Measurements from ENCODE around the gene TAPT1. TPM values are rescaled to one million over a fixed set of nuclear protein-coding genes. Genes with fewer than 3 reads are reported as not detected.

Gene TAPT1
- total RNA-seq, 5 donors from 2014 or later (not counting 1 experiment from before 2014, with no cell fraction given), result 41.1 to 77.9 (median 50.3) TPM

- H3K4me3 ChIP-seq (ENCODE audit: control insufficient read depth in 1 of 2, extremely low read depth in 1 of 2, low read length in 1 of 2), result no peak overlapping the region
- Mint-ChIP-seq H3K27me3 (no peaks in the 10 kb centered on the region), H3K36me3 (peaks cover 24% of the 10 kb centered on the region), H3K27ac (no peak overlapping the region), H3K4me3 (no peak overlapping the region), H3K9me3 (no peaks in the 10 kb centered on the region), H3K4me1 (peaks cover 0 to 2% (median 0%) of the 10 kb centered on the region in 3 donors)
- ATAC-seq (replicated peaks in 1 of 4), result no peak
- no peaks in the 10 kb centered on the region for H3K36me3 ChIP-seq (ENCODE audit: control insufficient read depth in 2 of 2, extremely low read depth in 1 of 2, insufficient read depth in 1 of 2, low read length in 1 of 2)
- POLR2A ChIA-PET, result no interaction called here
- H3K27me3 ChIP-seq (replicated peaks in 1 of 2; ENCODE audit: control insufficient read depth in 2 of 2, extremely low read depth in 1 of 2, insufficient read depth in 2 of 2, low read length in 1 of 2), result no peaks in the 10 kb centered on the region
- no peaks in the 10 kb centered on the region for H3K4me1 ChIP-seq (ENCODE audit: control insufficient read depth in 1 of 2, extremely low read depth in 1 of 2, insufficient read depth in 2 of 2, low read length in 2 of 2)
- 100% methylated on average over 1 of the region's 3 CpGs for WGBS (ENCODE audit: insufficient coverage)
- no peak overlapping the region for H3K27ac ChIP-seq (ENCODE audit: low read length)
- DNase-seq, result no peak
- CTCF ChIA-PET, result interaction anchor here in 1 of 2 donors (0.6 kb wide), 1 partner anchor 109 kb away, joined by 3 read pairs; no protein-coding TSS in a partner anchor
- no peaks in the 10 kb centered on the region for H3K9me3 ChIP-seq
These were observed 12.8 kb upstream of the TAPT1 start for GRCh38 chr4:16239086-16239485.

GRCh38 chr4:16238327-16238726 is 12.1 kb upstream of the TAPT1 start:
- Histone ChIP-seq H3K36me3 (ENCODE audit: control insufficient read depth in 2 of 2, extremely low read depth in 1 of 2, insufficient read depth in 1 of 2, low read length in 1 of 2) (no peaks in the 10 kb centered on the region), H3K27me3 (replicated peaks in 1 of 2; ENCODE audit: control insufficient read depth in 2 of 2, extremely low read depth in 1 of 2, insufficient read depth in 2 of 2, low read length in 1 of 2) (no peaks in the 10 kb centered on the region), H3K4me3 (ENCODE audit: control insufficient read depth in 1 of 2, extremely low read depth in 1 of 2, low read length in 1 of 2) (no peak overlapping the region), H3K9me3 (no peaks in the 10 kb centered on the region), H3K27ac (ENCODE audit: low read length) (no peak overlapping the region), H3K4me1 (ENCODE audit: control insufficient read depth in 1 of 2, extremely low read depth in 1 of 2, insufficient read depth in 2 of 2, low read length in 2 of 2) (no peaks in the 10 kb centered on the region)
- POLR2A ChIA-PET, result no interaction called here
- Mint-ChIP-seq H3K4me3 (no peak overlapping the region), H3K36me3 (peaks cover 18% of the 10 kb centered on the region), H3K9me3 (no peaks in the 10 kb centered on the region), H3K4me1 (peaks cover 0 to 2% (median 0%) of the 10 kb centered on the region in 3 donors), H3K27me3 (no peaks in the 10 kb centered on the region), H3K27ac (no peak overlapping the region)
- CTCF ChIA-PET, result interaction anchor here in 1 of 2 donors (0.5 kb wide), 1 partner anchor 169 kb away, joined by 5 read pairs; no protein-coding TSS in a partner anchor
- DNase-seq (peak in 3 of 35 experiments; percentile 0 to 14 (median 13)), ATAC-seq (replicated peaks in 1 of 4) (no peak)
- 48% methylated on average over 2 of the region's 3 CpGs for WGBS (ENCODE audit: insufficient coverage)

- CTCF ChIA-PET, result no interaction called here
- POLR2A ChIA-PET, result no interaction called here
- no peak overlapping the region for H3K4me3 ChIP-seq (ENCODE audit: control insufficient read depth in 1 of 2, extremely low read depth in 1 of 2, low read length in 1 of 2)
These were observed 11.4 kb upstream of the TAPT1 start for GRCh38 chr4:16237715-16238114.

GRCh38 chr4:16236402-16237023 is 10.2 kb upstream of the TAPT1 start:
- Histone ChIP-seq H3K4me3 (ENCODE audit: control insufficient read depth in 1 of 2, extremely low read depth in 1 of 2, low read length in 1 of 2) (no peak overlapping the region), H3K4me1 (ENCODE audit: control insufficient read depth in 1 of 2, extremely low read depth in 1 of 2, insufficient read depth in 2 of 2, low read length in 2 of 2) (no peaks in the 10 kb centered on the region), H3K27ac (ENCODE audit: low read length) (no peak overlapping the region), H3K36me3 (ENCODE audit: control insufficient read depth in 2 of 2, extremely low read depth in 1 of 2, insufficient read depth in 1 of 2, low read length in 1 of 2) (no peaks in the 10 kb centered on the region), H3K9me3 (no peaks in the 10 kb centered on the region), H3K27me3 (replicated peaks in 1 of 2; ENCODE audit: control insufficient read depth in 2 of 2, extremely low read depth in 1 of 2, insufficient read depth in 2 of 2, low read length in 1 of 2) (no peaks in the 10 kb centered on the region)
- H3K4me1 Mint-ChIP-seq, result peaks cover 10 to 12% (median 11%) of the 10 kb centered on the region in 3 donors
- H3K27me3 Mint-ChIP-seq, result no peaks in the 10 kb centered on the region
- H3K36me3 Mint-ChIP-seq, result peaks cover 9% of the 10 kb centered on the region
- H3K4me3 Mint-ChIP-seq, result no peak overlapping the region
- CTCF ChIA-PET, result interaction anchor here in 1 of 2 donors (0.9 to 1.5 kb wide), 2 partner anchors 29 to 31 kb away, joined by 3 read pairs; no protein-coding TSS in a partner anchor
- POLR2A ChIA-PET, result no interaction called here
- ATAC-seq (replicated peaks in 1 of 4) (no peak), DNase-seq (no peak)
- WGBS (ENCODE audit: insufficient coverage), result 94% methylated on average over 4 of the region's 5 CpGs
- no peaks in the 10 kb centered on the region for H3K9me3 Mint-ChIP-seq
- no peak overlapping the region for H3K27ac Mint-ChIP-seq

More at GRCh38 chr4:16237715-16238114, 11.4 kb upstream of the TAPT1 start:
- H3K27me3 ChIP-seq (replicated peaks in 1 of 2; ENCODE audit: control insufficient read depth in 2 of 2, extremely low read depth in 1 of 2, insufficient read depth in 2 of 2, low read length in 1 of 2), result no peaks in the 10 kb centered on the region
- H3K9me3 ChIP-seq, result no peaks in the 10 kb centered on the region
- Mint-ChIP-seq H3K4me3 (no peak overlapping the region), H3K36me3 (peaks cover 13% of the 10 kb centered on the region), H3K27me3 (no peaks in the 10 kb centered on the region), H3K9me3 (no peaks in the 10 kb centered on the region), H3K4me1 (peaks cover 0 to 2% (median under 1%) of the 10 kb centered on the region in 3 donors), H3K27ac (no peak overlapping the region)
- H3K36me3 ChIP-seq (ENCODE audit: control insufficient read depth in 2 of 2, extremely low read depth in 1 of 2, insufficient read depth in 1 of 2, low read length in 1 of 2), result no peaks in the 10 kb centered on the region
- no peaks in the 10 kb centered on the region for H3K4me1 ChIP-seq (ENCODE audit: control insufficient read depth in 1 of 2, extremely low read depth in 1 of 2, insufficient read depth in 2 of 2, low read length in 2 of 2)
- WGBS (ENCODE audit: insufficient coverage), result 94% methylated on average over 6 of the region's 7 CpGs
- no peak overlapping the region for H3K27ac ChIP-seq (ENCODE audit: low read length)
- peak in 1 of 35 experiments; percentile 20 for DNase-seq
- no peak for ATAC-seq (replicated peaks in 1 of 4)

- Mint-ChIP-seq H3K36me3 (peaks cover 6% of the 10 kb centered on the region), H3K4me3 (no peak overlapping the region), H3K9me3 (no peaks in the 10 kb centered on the region), H3K27ac (no peak overlapping the region), H3K4me1 (peaks cover 14 to 20% (median 17%) of the 10 kb centered on the region in 3 donors), H3K27me3 (no peaks in the 10 kb centered on the region)
- H3K4me1 ChIP-seq (ENCODE audit: control insufficient read depth in 1 of 2, extremely low read depth in 1 of 2, insufficient read depth in 2 of 2, low read length in 2 of 2), result no peaks in the 10 kb centered on the region
- no peak overlapping the region for H3K4me3 ChIP-seq (ENCODE audit: control insufficient read depth in 1 of 2, extremely low read depth in 1 of 2, low read length in 1 of 2)
- 89% methylated on average over 3 of the region's 4 CpGs for WGBS (ENCODE audit: insufficient coverage)
- ChIA-PET CTCF (no interaction called here), POLR2A (no interaction called here)
- no peak overlapping the region for H3K27ac ChIP-seq (ENCODE audit: low read length)
- no peak for DNase-seq
- no peak for ATAC-seq (replicated peaks in 1 of 4)
- no peaks in the 10 kb centered on the region for H3K9me3 ChIP-seq
- H3K36me3 ChIP-seq (ENCODE audit: control insufficient read depth in 2 of 2, extremely low read depth in 1 of 2, insufficient read depth in 1 of 2, low read length in 1 of 2), result no peaks in the 10 kb centered on the region
- no peaks in the 10 kb centered on the region for H3K27me3 ChIP-seq (replicated peaks in 1 of 2; ENCODE audit: control insufficient read depth in 2 of 2, extremely low read depth in 1 of 2, insufficient read depth in 2 of 2, low read length in 1 of 2)
These were observed 8.9 kb upstream of the TAPT1 start for GRCh38 chr4:16235209-16235608.

GRCh38 chr4:16233569-16234177 is 7.4 kb upstream of the TAPT1 start:
- H3K4me3 ChIP-seq (ENCODE audit: control insufficient read depth in 1 of 2, extremely low read depth in 1 of 2, low read length in 1 of 2), result no peak overlapping the region
- no peaks in the 10 kb centered on the region for H3K9me3 ChIP-seq
- DNase-seq (no peak), ATAC-seq (replicated peaks in 1 of 4) (no peak)
- no peaks in the 10 kb centered on the region for H3K36me3 ChIP-seq (ENCODE audit: control insufficient read depth in 2 of 2, extremely low read depth in 1 of 2, insufficient read depth in 1 of 2, low read length in 1 of 2)
- peaks cover 18 to 22% (median 20%) of the 10 kb centered on the region in 3 donors for H3K4me1 Mint-ChIP-seq
- no peaks in the 10 kb centered on the region for H3K27me3 Mint-ChIP-seq
- H3K27ac Mint-ChIP-seq, result no peak overlapping the region
- H3K27me3 ChIP-seq (replicated peaks in 1 of 2; ENCODE audit: control insufficient read depth in 2 of 2, extremely low read depth in 1 of 2, insufficient read depth in 2 of 2, low read length in 1 of 2), result no peaks in the 10 kb centered on the region
- WGBS (ENCODE audit: insufficient coverage), result 86% methylated on average over 1 of the region's 4 CpGs
- ChIA-PET POLR2A (no interaction called here), CTCF (interaction anchor here in 1 of 2 donors (0.9 kb wide), 1 partner anchor 28 kb away, joined by 3 read pairs; no protein-coding TSS in a partner anchor)
- no peaks in the 10 kb centered on the region for H3K4me1 ChIP-seq (ENCODE audit: control insufficient read depth in 1 of 2, extremely low read depth in 1 of 2, insufficient read depth in 2 of 2, low read length in 2 of 2)
- H3K4me3 Mint-ChIP-seq, result no peak overlapping the region
- H3K27ac ChIP-seq (ENCODE audit: low read length), result no peak overlapping the region
- no peaks in the 10 kb centered on the region for H3K9me3 Mint-ChIP-seq
- no peaks in the 10 kb centered on the region for H3K36me3 Mint-ChIP-seq
